Testis (tissue), 2 donors: ENCODE measurements around the gene SLC4A4.

Experiments used
- POLR2A ChIP-seq: fragments of 450-650 bp; IDR thresholded peaks from one replicate; pipeline ENCODE4 v1.6.1; 2017; ENCODE audit warnings: antibody characterized with exemption, mild to moderate bottlenecking, moderate library complexity
- TF ChIP-seq, protein P1 (sequence below), 3 experiments: fragments of 450-650 bp in 2 of 3; fragments of 200-600 bp in 1 of 3; sonication (generic) in 1 of 3; IDR thresholded peaks; one replicate each; pipeline ENCODE4 v1.5.1; 2016 to 2019; ENCODE audit warnings: antibody characterized with exemption in 3 of 3, mild to moderate bottlenecking in 2 of 3, moderate library complexity in 1 of 3

GRCh38 chr4:71593311-71593710 lies 254.5 kb downstream of the SLC4A4 start:
- TF ChIP-seq, protein P1, sequence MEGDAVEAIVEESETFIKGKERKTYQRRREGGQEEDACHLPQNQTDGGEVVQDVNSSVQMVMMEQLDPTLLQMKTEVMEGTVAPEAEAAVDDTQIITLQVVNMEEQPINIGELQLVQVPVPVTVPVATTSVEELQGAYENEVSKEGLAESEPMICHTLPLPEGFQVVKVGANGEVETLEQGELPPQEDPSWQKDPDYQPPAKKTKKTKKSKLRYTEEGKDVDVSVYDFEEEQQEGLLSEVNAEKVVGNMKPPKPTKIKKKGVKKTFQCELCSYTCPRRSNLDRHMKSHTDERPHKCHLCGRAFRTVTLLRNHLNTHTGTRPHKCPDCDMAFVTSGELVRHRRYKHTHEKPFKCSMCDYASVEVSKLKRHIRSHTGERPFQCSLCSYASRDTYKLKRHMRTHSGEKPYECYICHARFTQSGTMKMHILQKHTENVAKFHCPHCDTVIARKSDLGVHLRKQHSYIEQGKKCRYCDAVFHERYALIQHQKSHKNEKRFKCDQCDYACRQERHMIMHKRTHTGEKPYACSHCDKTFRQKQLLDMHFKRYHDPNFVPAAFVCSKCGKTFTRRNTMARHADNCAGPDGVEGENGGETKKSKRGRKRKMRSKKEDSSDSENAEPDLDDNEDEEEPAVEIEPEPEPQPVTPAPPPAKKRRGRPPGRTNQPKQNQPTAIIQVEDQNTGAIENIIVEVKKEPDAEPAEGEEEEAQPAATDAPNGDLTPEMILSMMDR (IDR thresholded peaks at IDR 0.05): no peak
- TF ChIP-seq POLR2A: no peak
